Adrenal gland (tissue), 5 donors: Measurements from ENCODE around the gene F5.

ENCODE experiments used
- CTCF ChIP-seq, 6 experiments: fragments of 450-650 bp in 4 of 6; fragments of 200-600 bp in 2 of 6; sonication (generic) in 1 of 6; IDR thresholded peaks; 1 replicate in 5 of 6; 2 replicates in 1 of 6; pipeline versions ENCODE4 v1.5.1 to v1.8.0; 2016 to 2021; ENCODE audit warnings: antibody characterized with exemption in 6 of 6, mild to moderate bottlenecking in 2 of 6, moderate library complexity in 1 of 6
- POLR2A ChIP-seq, 2 donors: fragments of 450-650 bp; IDR thresholded peaks; one replicate each; pipeline ENCODE4 v1.6.1; 2017; ENCODE audit warnings: antibody characterized with exemption in 2 of 2, mild to moderate bottlenecking in 2 of 2, moderate library complexity in 1 of 2
- donor health status: DM: no; HTN: no; CAD: no.

- TF ChIP-seq CTCF (IDR thresholded peaks at IDR 0.05) (no peak), POLR2A (IDR thresholded peaks at IDR 0.05) (no peak)
These were observed 47.0 kb downstream of the F5 start for GRCh38 chr1:169538998-169539871.
